ENCODE data around the gene UGT1A3.

UGT1A3 gene

DNA sequence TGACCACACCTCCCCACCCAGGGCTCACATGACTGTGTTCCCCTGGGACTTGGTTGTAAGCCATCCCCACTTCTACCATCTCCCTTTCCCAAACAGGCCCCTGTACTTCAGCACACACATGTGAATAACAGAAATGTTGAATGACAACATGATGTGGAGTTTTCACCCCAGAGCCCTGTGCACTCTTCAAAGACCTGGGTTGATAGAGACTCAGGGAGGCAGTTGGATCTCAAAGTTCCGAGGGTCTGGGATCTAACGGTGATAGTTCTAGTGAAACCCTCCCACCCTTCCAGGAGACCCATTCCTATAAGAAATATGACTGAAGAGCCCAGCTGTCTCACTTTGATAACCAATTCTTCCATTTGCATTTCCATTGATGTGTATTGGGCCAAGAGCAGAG, 49.2 kb downstream of the UGT1A3 start, which contains the start of gene MROH2A:
MROH2A (plus strand) TSS at position 301 of the 400 bp plus-strand sequence. CDS start 1,029 bp downstream, outside the sequence.
- no peak for TF ChIP-seq FOXP2 (optimal IDR thresholded peaks at IDR 0.05; ENCODE audit: borderline replicate concordance, extremely low read depth, extremely low read length, insufficient read depth)
- no peak for TF ChIP-seq SIN3A (IDR thresholded peaks at IDR 0.05; ENCODE audit: borderline replicate concordance, insufficient read depth, low read length)
- TF ChIP-seq POLR2AphosphoS5 (IDR thresholded peaks at IDR 0.05; ENCODE audit: low read depth, low read length): no peak
- no peak for TF ChIP-seq TAF1 (IDR thresholded peaks at IDR 0.05; ENCODE audit: borderline replicate concordance, insufficient read depth, low read length)
- TF ChIP-seq, protein P1, sequence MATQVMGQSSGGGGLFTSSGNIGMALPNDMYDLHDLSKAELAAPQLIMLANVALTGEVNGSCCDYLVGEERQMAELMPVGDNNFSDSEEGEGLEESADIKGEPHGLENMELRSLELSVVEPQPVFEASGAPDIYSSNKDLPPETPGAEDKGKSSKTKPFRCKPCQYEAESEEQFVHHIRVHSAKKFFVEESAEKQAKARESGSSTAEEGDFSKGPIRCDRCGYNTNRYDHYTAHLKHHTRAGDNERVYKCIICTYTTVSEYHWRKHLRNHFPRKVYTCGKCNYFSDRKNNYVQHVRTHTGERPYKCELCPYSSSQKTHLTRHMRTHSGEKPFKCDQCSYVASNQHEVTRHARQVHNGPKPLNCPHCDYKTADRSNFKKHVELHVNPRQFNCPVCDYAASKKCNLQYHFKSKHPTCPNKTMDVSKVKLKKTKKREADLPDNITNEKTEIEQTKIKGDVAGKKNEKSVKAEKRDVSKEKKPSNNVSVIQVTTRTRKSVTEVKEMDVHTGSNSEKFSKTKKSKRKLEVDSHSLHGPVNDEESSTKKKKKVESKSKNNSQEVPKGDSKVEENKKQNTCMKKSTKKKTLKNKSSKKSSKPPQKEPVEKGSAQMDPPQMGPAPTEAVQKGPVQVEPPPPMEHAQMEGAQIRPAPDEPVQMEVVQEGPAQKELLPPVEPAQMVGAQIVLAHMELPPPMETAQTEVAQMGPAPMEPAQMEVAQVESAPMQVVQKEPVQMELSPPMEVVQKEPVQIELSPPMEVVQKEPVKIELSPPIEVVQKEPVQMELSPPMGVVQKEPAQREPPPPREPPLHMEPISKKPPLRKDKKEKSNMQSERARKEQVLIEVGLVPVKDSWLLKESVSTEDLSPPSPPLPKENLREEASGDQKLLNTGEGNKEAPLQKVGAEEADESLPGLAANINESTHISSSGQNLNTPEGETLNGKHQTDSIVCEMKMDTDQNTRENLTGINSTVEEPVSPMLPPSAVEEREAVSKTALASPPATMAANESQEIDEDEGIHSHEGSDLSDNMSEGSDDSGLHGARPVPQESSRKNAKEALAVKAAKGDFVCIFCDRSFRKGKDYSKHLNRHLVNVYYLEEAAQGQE (IDR thresholded peaks at IDR 0.05; ENCODE audit: insufficient read depth in 1 of 2, low read depth in 2 of 2, low read length in 2 of 2): no peak

DNA sequence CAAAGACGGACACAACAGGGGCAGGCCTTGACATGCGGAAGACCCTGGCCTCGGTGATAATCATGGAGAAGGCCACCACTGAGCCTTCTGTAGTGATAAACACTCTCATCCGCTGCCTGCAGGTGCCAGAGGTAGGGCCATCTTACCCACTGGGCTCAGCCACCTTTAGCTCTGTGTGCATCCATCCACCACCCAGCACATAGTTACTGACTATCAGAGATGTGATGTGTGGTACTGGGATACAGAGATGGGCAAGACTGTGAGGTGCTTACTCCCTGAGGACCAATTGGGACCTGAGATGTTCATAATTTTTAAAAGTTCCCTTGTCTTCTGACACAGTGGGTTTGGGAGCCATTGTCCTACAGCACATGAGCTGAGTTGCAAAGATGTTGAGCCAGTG, 50.9 kb downstream of the UGT1A3 start:
- TF ChIP-seq POLR2AphosphoS5 (IDR thresholded peaks at IDR 0.05; ENCODE audit: low read depth, low read length): no peak
- no peak for TF ChIP-seq FOXP2 (optimal IDR thresholded peaks at IDR 0.05; ENCODE audit: borderline replicate concordance, extremely low read depth, extremely low read length, insufficient read depth)
- TF ChIP-seq SIN3A (IDR thresholded peaks at IDR 0.05; ENCODE audit: borderline replicate concordance, insufficient read depth, low read length): no peak
- no peak for TF ChIP-seq TAF1 (IDR thresholded peaks at IDR 0.05; ENCODE audit: borderline replicate concordance, insufficient read depth, low read length)
- TF ChIP-seq, protein P1 (IDR thresholded peaks at IDR 0.05; ENCODE audit: insufficient read depth in 1 of 2, low read depth in 2 of 2, low read length in 2 of 2): no peak

DNA sequence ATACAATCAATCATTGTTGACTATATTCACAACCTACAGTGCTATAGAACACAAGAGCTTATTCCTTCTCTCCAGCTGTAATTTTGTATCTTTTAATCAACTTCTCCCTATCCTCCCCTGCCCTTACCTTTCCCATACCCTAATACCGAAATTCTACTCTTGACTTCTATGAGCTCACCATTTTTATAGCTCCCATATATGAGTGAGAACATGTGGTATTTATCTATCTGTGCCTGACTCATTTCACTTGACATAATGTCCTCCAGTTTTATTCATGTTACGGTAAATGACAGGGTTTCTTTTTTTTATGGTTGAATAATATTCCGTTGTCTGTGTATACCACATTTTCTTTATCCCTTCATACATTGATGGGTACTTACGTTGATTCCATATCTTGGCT, 51.9 kb downstream of the UGT1A3 start:
- TF ChIP-seq TAF1 (IDR thresholded peaks at IDR 0.05; ENCODE audit: borderline replicate concordance, insufficient read depth, low read length): no peak
- no peak for TF ChIP-seq POLR2AphosphoS5 (IDR thresholded peaks at IDR 0.05; ENCODE audit: low read depth, low read length)
- TF ChIP-seq SIN3A (IDR thresholded peaks at IDR 0.05; ENCODE audit: borderline replicate concordance, insufficient read depth, low read length): no peak
- TF ChIP-seq FOXP2 (optimal IDR thresholded peaks at IDR 0.05; ENCODE audit: borderline replicate concordance, extremely low read depth, extremely low read length, insufficient read depth): no peak
- TF ChIP-seq, protein P1 (IDR thresholded peaks at IDR 0.05; ENCODE audit: insufficient read depth in 1 of 2, low read depth in 2 of 2, low read length in 2 of 2): no peak

DNA sequence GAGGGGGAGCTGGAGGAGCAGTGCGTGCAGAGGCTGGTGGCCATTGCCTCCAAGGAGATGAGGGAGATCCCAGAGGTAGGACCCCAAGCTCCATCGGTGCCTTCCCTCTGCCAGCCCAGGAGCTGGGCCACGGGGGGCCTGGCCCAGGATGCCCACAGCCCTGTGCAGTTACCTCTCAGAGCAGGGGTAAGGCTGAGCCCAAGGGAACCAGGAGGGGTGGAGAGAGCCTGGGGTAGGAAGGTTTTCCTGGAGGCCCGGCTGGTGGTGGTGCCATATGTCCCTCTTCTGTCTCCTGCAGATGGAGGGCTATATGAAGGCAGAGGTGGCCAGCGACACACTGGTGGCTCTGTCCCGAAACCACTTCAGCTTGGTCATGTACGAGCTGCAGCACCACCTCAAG, 60.7 kb downstream of the UGT1A3 start:
- TF ChIP-seq, protein P1 (IDR thresholded peaks at IDR 0.05; ENCODE audit: insufficient read depth in 1 of 2, low read depth in 2 of 2, low read length in 2 of 2): no peak
- TF ChIP-seq FOXP2 (optimal IDR thresholded peaks at IDR 0.05; ENCODE audit: borderline replicate concordance, extremely low read depth, extremely low read length, insufficient read depth) (no peak), SIN3A (IDR thresholded peaks at IDR 0.05; ENCODE audit: borderline replicate concordance, insufficient read depth, low read length) (no peak), TAF1 (IDR thresholded peaks at IDR 0.05; ENCODE audit: borderline replicate concordance, insufficient read depth, low read length) (no peak), POLR2AphosphoS5 (IDR thresholded peaks at IDR 0.05; ENCODE audit: low read depth, low read length) (no peak)
